HepG2 (cell line): Measurements from ENCODE around the gene ACSF3. TPM values are rescaled to one million over a fixed set of nuclear protein-coding genes. Genes with fewer than 3 reads are reported as not detected.

Experiments used
- AGO1 ChIP-seq: fragments of 200-400 bp; formaldehyde crosslinking; IDR thresholded peaks from 2 replicates; pipeline ENCODE4 v1.6.1; 2017; ENCODE audit warnings: mild to moderate bottlenecking, low read depth, low read length, moderate library complexity; ENCODE audit not compliant: poor library complexity, severe bottlenecking
- EEA1 ChIP-seq: sonication (generic); formaldehyde crosslinking; IDR thresholded peaks from 2 replicates; pipeline ENCODE4 v1.5.1; 2020; ENCODE audit warnings: mild to moderate bottlenecking, missing genetic modification reagents, borderline replicate concordance
- GATAD1 ChIP-seq: IDR thresholded peaks from 2 replicates; pipeline ENCODE4 v1.6.1; 2016; ENCODE audit warnings: missing genetic modification reagents, missing compliant biosample characterization
- KLF16 ChIP-seq, 2 experiments: sonication (generic) in 1 of 2; formaldehyde crosslinking in 1 of 2; IDR thresholded peaks; 2 replicates each; pipeline versions ENCODE4 v1.6.1 to v1.8.0; 2016 to 2023; ENCODE audit warnings: missing genetic modification reagents in 2 of 2, missing compliant biosample characterization in 1 of 2
- PITX1 ChIP-seq: sonication (generic); formaldehyde crosslinking; IDR thresholded peaks from 2 replicates; pipeline ENCODE4 v1.5.1; 2020; ENCODE audit warnings: mild to moderate bottlenecking, missing genetic modification reagents
- POLR2A ChIP-seq, 2 experiments: IDR thresholded peaks; 2 replicates each; pipeline ENCODE4 v1.6.1; 2011; ENCODE audit warnings: low read depth in 2 of 2, low read length in 2 of 2, mild to moderate bottlenecking in 1 of 2, moderate library complexity in 1 of 2; ENCODE audit not compliant: insufficient read depth in 1 of 2
- SAP130 ChIP-seq: IDR thresholded peaks from 2 replicates; pipeline ENCODE4 v1.6.1; 2016; ENCODE audit warnings: low read depth
- TARDBP ChIP-seq: sonication (generic); formaldehyde crosslinking; IDR thresholded peaks from 2 replicates; pipeline ENCODE4 v1.8.0; 2022; ENCODE audit warnings: mild to moderate bottlenecking, missing genetic modification reagents
- TBX2 ChIP-seq: sonication (generic); formaldehyde crosslinking; IDR thresholded peaks from 2 replicates; pipeline ENCODE4 v1.5.0; 2020; ENCODE audit warnings: missing genetic modification reagents, mild to moderate bottlenecking, borderline replicate concordance
- ZFP90 ChIP-seq: sonication (generic); formaldehyde crosslinking; IDR thresholded peaks from 2 replicates; pipeline ENCODE4 v1.8.0; 2022; ENCODE audit warnings: missing genetic modification reagents, mild to moderate bottlenecking, inconsistent platforms, borderline replicate concordance
- ZNF616 ChIP-seq: sonication (generic); formaldehyde crosslinking; IDR thresholded peaks from 2 replicates; pipeline ENCODE4 v1.5.0; 2020; ENCODE audit warnings: low read depth, mild to moderate bottlenecking, missing genetic modification reagents
- ZNF788 ChIP-seq: sonication (generic); formaldehyde crosslinking; IDR thresholded peaks from 2 replicates; pipeline ENCODE4 v1.5.0; 2020; ENCODE audit warnings: mild to moderate bottlenecking, missing genetic modification reagents, borderline replicate concordance
- polyA plus RNA-seq, 8 experiments: library from polyadenylated mRNA; depleted of rRNA in 3 of 8; stranded (reverse) in 7 of 8; unstranded in 1 of 8; fragments of >200 nt; fragmentation: Illumina TruSeq in 4 of 8; extraction: Trizol in 4 of 8; gene quantifications; 2 replicates each; pipeline versions ENCODE4 v1.2.1 to v1.2.3, GENCODE V29; 2011 to 2016; ENCODE audit warnings: low read depth in 4 of 8, missing spikeins in 1 of 8, mixed read lengths in 1 of 8; ENCODE audit not compliant: insufficient read depth in 1 of 8
- total RNA-seq, 5 experiments: library from RNA; depleted of rRNA; stranded (reverse); fragments of >200 nt; fragmentation: Illumina TruSeq; extraction: Trizol; gene quantifications; 2 replicates each; pipeline ENCODE4 v1.2.3, GENCODE V29; 2016; ENCODE audit warnings: low read depth in 1 of 5
- TF ChIP-seq, protein P1 (sequence below): sonication (generic); formaldehyde crosslinking; IDR thresholded peaks from 2 replicates; pipeline ENCODE4 v1.5.0; 2020; ENCODE audit warnings: mild to moderate bottlenecking, missing genetic modification reagents, borderline replicate concordance
- TF ChIP-seq, protein P2 (sequence below): sonication (generic); formaldehyde crosslinking; IDR thresholded peaks from 2 replicates; pipeline ENCODE4 v1.8.0; 2022; ENCODE audit warnings: mild to moderate bottlenecking, missing genetic modification reagents

ACSF3 gene
- total and polyA plus RNA-seq, 2 of the 13 experiments (the other 11 are each of a cell fraction or from before 2014, with no cell fraction given) = 14.9 to 30.6 TPM

DNA sequence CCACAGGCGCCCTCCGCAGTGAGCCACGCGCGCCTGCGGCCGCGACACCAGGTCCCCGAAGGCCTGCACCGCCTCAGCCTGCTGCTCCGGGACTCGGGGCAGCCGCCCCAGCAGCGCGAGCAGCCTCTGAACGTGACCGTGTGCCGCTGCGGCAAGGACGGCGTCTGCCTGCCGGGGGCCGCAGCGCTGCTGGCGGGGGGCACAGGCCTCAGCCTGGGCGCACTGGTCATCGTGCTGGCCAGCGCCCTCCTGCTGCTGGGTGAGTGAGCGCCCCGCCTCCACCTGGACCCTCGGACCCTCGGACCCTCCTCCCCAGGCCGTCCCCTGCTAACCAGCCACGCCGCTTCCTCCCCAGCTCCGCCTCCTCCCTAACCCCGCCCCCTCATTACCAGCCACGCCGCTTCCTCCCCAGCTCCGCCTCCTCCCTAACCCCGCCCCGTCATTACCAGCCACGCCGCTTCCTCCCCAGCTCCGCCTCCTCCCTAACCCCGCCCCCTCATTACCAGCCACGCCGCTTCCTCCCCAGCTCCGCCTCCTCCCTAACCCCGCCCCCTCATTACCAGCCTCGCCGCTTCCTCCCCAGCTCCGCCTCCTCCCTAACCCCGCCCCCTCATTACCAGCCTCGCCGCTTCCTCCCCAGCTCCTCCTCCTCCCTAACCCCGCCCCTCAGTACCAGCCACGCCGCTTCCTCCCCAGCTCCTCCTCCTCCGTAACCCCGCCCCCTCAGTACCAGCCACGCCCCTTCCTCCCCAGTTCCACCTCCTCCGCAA, 98.7 kb downstream of the ACSF3 start (continued):
- TF ChIP-seq TARDBP (CRISPR knock-in tag) (peak; percentile 87), AGO1 (peak; percentile 94), TBX2 (CRISPR knock-in tag) (peak; percentile 82), KLF16 (CRISPR knock-in tag; IDR thresholded peaks at IDR 0.05) (peak in 1 of 2 experiments; percentile 76; a peak in 2 of 4 replicates), GATAD1 (CRISPR knock-in tag) (peak; percentile 63), ZFP90 (peak; percentile 88; the same call in 1 of the 2 replicates), POLR2A (IDR thresholded peaks at IDR 0.05; ENCODE audit: insufficient read depth in 1 of 2, low read depth in 2 of 2, low read length in 2 of 2) (peak in 1 of 2 experiments; percentile 94; a peak in 2 of 4 replicates), PITX1 (peak; percentile 63), SAP130 (CRISPR knock-in tag) (peak; percentile 95), ZNF616 (peak; percentile 94), EEA1 (CRISPR knock-in tag) (peak; percentile 97), ZNF788 (CRISPR knock-in tag) (peak; percentile 95; the same call in 1 of the 2 replicates)
- TF ChIP-seq, protein P1, sequence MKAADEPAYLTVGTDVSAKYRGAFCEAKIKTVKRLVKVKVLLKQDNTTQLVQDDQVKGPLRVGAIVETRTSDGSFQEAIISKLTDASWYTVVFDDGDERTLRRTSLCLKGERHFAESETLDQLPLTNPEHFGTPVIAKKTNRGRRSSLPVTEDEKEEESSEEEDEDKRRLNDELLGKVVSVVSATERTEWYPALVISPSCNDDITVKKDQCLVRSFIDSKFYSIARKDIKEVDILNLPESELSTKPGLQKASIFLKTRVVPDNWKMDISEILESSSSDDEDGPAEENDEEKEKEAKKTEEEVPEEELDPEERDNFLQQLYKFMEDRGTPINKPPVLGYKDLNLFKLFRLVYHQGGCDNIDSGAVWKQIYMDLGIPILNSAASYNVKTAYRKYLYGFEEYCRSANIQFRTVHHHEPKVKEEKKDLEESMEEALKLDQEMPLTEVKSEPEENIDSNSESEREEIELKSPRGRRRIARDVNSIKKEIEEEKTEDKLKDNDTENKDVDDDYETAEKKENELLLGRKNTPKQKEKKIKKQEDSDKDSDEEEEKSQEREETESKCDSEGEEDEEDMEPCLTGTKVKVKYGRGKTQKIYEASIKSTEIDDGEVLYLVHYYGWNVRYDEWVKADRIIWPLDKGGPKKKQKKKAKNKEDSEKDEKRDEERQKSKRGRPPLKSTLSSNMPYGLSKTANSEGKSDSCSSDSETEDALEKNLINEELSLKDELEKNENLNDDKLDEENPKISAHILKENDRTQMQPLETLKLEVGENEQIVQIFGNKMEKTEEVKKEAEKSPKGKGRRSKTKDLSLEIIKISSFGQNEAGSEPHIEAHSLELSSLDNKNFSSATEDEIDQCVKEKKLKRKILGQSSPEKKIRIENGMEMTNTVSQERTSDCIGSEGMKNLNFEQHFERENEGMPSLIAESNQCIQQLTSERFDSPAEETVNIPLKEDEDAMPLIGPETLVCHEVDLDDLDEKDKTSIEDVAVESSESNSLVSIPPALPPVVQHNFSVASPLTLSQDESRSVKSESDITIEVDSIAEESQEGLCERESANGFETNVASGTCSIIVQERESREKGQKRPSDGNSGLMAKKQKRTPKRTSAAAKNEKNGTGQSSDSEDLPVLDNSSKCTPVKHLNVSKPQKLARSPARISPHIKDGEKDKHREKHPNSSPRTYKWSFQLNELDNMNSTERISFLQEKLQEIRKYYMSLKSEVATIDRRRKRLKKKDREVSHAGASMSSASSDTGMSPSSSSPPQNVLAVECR = peak; percentile 93
- TF ChIP-seq, protein P2, sequence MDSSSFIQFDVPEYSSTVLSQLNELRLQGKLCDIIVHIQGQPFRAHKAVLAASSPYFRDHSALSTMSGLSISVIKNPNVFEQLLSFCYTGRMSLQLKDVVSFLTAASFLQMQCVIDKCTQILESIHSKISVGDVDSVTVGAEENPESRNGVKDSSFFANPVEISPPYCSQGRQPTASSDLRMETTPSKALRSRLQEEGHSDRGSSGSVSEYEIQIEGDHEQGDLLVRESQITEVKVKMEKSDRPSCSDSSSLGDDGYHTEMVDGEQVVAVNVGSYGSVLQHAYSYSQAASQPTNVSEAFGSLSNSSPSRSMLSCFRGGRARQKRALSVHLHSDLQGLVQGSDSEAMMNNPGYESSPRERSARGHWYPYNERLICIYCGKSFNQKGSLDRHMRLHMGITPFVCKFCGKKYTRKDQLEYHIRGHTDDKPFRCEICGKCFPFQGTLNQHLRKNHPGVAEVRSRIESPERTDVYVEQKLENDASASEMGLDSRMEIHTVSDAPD = 0 out of 2 replicates have a peak, but pooled peaks have one; percentile 32
